ENCODE results near the gene CALN1. TPM values are rescaled to one million over a fixed set of nuclear protein-coding genes. Genes with fewer than 3 reads are reported as not detected.

CALN1 gene
- total and polyA plus RNA-seq, 4 donors: 0.14 to 0.84 (median 0.24) TPM

- Histone ChIP-seq H3K4me3 (ENCODE audit: low read depth in 1 of 3, low read length in 3 of 3) (no peak overlapping the region), H3K36me3 (ENCODE audit: control insufficient read depth in 4 of 4, insufficient read depth in 3 of 4, low read depth in 1 of 4, low read length in 3 of 4) (no peaks in the 10 kb centered on the region), H3K9ac (ENCODE audit: low read depth in 1 of 2, low read length in 2 of 2) (no peak overlapping the region), H3K4me1 (ENCODE audit: control insufficient read depth in 4 of 4, insufficient read depth in 4 of 4, low read length in 3 of 4) (no peaks in the 10 kb centered on the region), H3K27me3 (ENCODE audit: control insufficient read depth in 4 of 4, insufficient read depth in 4 of 4, low read length in 3 of 4) (peaks cover 0 to 8% (median 1%) of the 10 kb centered on the region in 4 donors), H3K27ac (ENCODE audit: low read depth in 1 of 2, low read length in 2 of 2) (no peak overlapping the region), H3K9me3 (ENCODE audit: control insufficient read depth in 4 of 4, low read length in 3 of 4) (no peaks in the 10 kb centered on the region)
- 86% methylated on average over 10 of the region's 10 CpGs for WGBS
- TF ChIP-seq RAD21 (IDR thresholded peaks at IDR 0.05) (no peak), JUND (IDR thresholded peaks at IDR 0.05) (no peak), HNF4A (conservative IDR thresholded peaks at IDR 0.05) (no peak), RXRA (IDR thresholded peaks at IDR 0.05) (no peak), EGR1 (IDR thresholded peaks at IDR 0.05; ENCODE audit: low read depth in 2 of 2) (no peak), GABPA (IDR thresholded peaks at IDR 0.05 in 1 of 2, conservative IDR thresholded peaks at IDR 0.05 in 1 of 2) (no peak), SP1 (IDR thresholded peaks at IDR 0.05) (no peak), CTCF (IDR thresholded peaks at IDR 0.05; ENCODE audit: low read depth, low read length, missing input control) (no peak), YY1 (IDR thresholded peaks at IDR 0.05) (no peak), ZBTB33 (IDR thresholded peaks at IDR 0.05) (no peak), TAF1 (conservative IDR thresholded peaks at IDR 0.05) (no peak), FOXA1 (IDR thresholded peaks at IDR 0.05) (no peak), HNF4G (IDR thresholded peaks at IDR 0.05) (no peak), REST (IDR thresholded peaks at IDR 0.05) (no peak), NR2F2 (IDR thresholded peaks at IDR 0.05) (no peak), FOXA2 (IDR thresholded peaks at IDR 0.05) (no peak), ATF3 (IDR thresholded peaks at IDR 0.05) (no peak)
- TF ChIP-seq, protein P1, sequence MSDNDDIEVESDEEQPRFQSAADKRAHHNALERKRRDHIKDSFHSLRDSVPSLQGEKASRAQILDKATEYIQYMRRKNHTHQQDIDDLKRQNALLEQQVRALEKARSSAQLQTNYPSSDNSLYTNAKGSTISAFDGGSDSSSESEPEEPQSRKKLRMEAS (IDR thresholded peaks at IDR 0.05): no peak
- no peak for DNase-seq (ENCODE audit: low spot score)
Observed at GRCh38 chr7:72445580-72445979, 33.4 kb upstream of the CALN1 start.

Data from liver (tissue), 9 donors.